ENCODE data around the gene MS4A5.

MS4A5 gene, protein sequence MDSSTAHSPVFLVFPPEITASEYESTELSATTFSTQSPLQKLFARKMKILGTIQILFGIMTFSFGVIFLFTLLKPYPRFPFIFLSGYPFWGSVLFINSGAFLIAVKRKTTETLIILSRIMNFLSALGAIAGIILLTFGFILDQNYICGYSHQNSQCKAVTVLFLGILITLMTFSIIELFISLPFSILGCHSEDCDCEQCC

DNA sequence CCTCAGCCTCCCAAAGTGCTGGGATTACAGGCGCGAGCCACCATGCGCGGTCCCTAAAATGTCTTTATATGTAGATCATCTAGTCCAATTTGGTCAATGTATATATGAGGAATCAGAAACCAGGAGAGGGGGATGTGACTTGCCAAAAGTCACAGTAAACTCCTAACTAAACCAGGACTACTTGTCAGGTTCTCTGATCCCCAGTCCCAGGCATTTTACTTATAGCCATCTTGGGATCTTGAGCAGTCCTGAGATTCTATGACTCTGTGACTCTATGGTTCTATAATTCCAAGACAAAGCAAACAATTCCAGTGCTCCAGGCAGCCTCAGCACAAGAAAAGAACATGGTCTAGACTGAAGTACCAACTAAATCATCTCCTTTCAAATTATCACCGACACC lies at the start of gene MS4A5:
TSS of gene MS4A5 (plus strand) at position 301 of the 400 bp plus-strand sequence. CDS start 103 bp downstream, outside the sequence.
- Histone ChIP-seq H3K4me1 (ENCODE audit: control insufficient read depth, insufficient read depth, low read length) (no peaks in the 10 kb centered on the region), H3K27me3 (ENCODE audit: control insufficient read depth, insufficient read depth, low read length) (no peaks in the 10 kb centered on the region), H3K9ac (ENCODE audit: low read depth, low read length) (no peak within 1 kb of the TSS), H3K36me3 (ENCODE audit: control insufficient read depth, insufficient read depth, low read length) (no peaks in the 10 kb centered on the region), H3K4me3 (ENCODE audit: low read depth, low read length) (no peak within 1 kb of the TSS), H3K9me3 (ENCODE audit: control insufficient read depth, insufficient read depth, low read length) (no peaks in the 10 kb centered on the region)

DNA sequence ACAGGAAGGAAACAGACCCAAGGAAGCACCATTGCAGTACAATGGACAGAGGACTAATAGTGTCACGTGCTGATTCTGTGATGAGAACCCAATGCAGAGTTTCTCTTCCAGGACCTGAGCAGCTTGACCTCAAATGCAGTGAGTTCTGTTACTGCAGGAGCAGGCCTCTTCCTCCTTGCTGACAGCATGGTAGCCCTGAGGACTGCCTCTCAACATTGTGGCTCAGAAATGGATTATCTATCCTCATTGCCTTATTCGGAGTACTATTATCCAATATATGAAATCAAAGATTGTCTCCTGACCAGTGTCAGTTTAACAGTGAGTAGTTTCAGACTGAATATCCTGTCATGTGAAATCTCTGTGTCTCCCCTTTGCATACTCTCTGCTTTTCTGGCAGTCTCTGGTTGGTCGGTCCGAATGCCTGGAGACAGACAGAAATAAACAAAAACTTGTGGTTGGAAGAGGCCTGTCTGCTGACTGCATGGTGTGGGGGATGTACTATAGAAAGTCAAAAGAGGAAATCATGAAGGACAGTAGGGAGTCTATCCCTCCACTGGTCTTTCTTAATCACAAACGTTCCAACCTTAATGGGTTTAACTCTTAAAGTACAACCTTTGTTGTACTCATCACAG lies 40.0 kb upstream of the MS4A5 start:
- H3K27me3 ChIP-seq (ENCODE audit: control insufficient read depth, insufficient read depth, low read length) = no peaks in the 10 kb centered on the region
- H3K36me3 ChIP-seq (ENCODE audit: control insufficient read depth, insufficient read depth, low read length) = no peaks in the 10 kb centered on the region
- no peaks in the 10 kb centered on the region for H3K4me1 ChIP-seq (ENCODE audit: control insufficient read depth, insufficient read depth, low read length)
- no peak overlapping the region for H3K9ac ChIP-seq (ENCODE audit: low read depth, low read length)
- H3K9me3 ChIP-seq (ENCODE audit: control insufficient read depth, insufficient read depth, low read length) = no peaks in the 10 kb centered on the region
- no peak overlapping the region for H3K4me3 ChIP-seq (ENCODE audit: low read depth, low read length)

DNA sequence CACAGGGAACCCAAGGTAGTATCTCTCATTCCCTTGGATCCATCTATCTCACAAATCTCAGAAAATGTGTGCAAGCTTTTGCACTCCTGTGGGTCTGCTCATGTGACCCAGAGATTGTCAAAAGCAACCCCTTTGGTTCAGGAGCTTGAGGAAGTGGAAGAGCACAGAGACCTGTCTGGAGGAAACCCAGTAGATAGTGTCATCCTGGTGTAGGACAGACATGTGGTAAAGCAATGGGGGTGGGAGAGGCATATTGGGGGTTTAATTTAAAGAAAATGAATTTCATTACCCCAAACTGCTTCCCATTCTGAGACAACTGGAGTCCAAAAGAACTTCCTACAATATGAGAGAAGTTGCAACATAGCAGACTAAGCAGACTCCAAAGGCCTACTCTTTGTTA lies 39.0 kb upstream of the MS4A5 start:
- no peaks in the 10 kb centered on the region for H3K36me3 ChIP-seq (ENCODE audit: control insufficient read depth, insufficient read depth, low read length)
- H3K9ac ChIP-seq (ENCODE audit: low read depth, low read length) = no peak overlapping the region
- H3K9me3 ChIP-seq (ENCODE audit: control insufficient read depth, insufficient read depth, low read length) = no peaks in the 10 kb centered on the region
- H3K4me1 ChIP-seq (ENCODE audit: control insufficient read depth, insufficient read depth, low read length) = no peaks in the 10 kb centered on the region
- no peaks in the 10 kb centered on the region for H3K27me3 ChIP-seq (ENCODE audit: control insufficient read depth, insufficient read depth, low read length)
- H3K4me3 ChIP-seq (ENCODE audit: low read depth, low read length) = no peak overlapping the region

DNA sequence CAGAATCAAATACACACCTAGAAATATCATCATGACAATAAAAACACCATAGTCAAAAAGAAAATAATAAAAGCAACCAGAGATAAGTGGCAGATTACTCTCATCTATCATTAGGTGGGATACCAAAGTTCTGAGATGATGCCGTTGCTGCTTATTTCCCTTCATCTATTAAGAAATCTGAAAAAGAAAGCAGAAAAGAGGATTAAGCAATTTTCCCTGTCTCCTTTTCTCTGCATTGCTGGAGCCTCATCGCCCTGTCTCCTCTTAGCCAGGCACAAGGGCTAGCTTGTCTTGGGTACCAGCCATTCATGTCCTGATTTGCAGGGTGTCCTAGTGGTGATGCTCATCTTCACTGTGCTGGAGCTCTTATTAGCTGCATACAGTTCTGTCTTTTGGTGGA lies 37.0 kb upstream of the MS4A5 start:
- Histone ChIP-seq H3K9me3 (ENCODE audit: control insufficient read depth, insufficient read depth, low read length) (no peaks in the 10 kb centered on the region), H3K27me3 (ENCODE audit: control insufficient read depth, insufficient read depth, low read length) (no peaks in the 10 kb centered on the region), H3K36me3 (ENCODE audit: control insufficient read depth, insufficient read depth, low read length) (no peaks in the 10 kb centered on the region), H3K4me1 (ENCODE audit: control insufficient read depth, insufficient read depth, low read length) (no peaks in the 10 kb centered on the region), H3K4me3 (ENCODE audit: low read depth, low read length) (no peak overlapping the region), H3K9ac (ENCODE audit: low read depth, low read length) (no peak overlapping the region)

DNA sequence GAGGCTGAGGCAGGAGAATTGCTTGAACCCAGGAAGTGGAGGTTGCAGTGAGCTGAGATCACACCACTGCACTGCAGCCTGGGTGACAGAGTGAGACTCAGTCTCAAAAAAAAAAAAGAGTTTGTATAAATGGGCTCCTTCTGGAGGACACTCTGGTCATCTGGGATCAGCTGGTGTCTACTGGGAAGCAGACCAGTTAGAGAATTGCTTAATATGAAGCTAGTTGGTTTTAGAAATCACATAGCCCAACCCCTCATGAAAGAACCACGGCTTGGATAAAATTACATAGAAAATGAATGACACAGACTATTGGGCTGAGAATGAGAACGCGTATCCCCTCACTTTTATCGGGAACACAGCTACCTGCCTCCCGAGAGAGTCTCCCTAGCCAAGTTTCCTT lies 36.4 kb upstream of the MS4A5 start:
- no peaks in the 10 kb centered on the region for H3K27me3 ChIP-seq (ENCODE audit: control insufficient read depth, insufficient read depth, low read length)
- H3K36me3 ChIP-seq (ENCODE audit: control insufficient read depth, insufficient read depth, low read length) = no peaks in the 10 kb centered on the region
- no peaks in the 10 kb centered on the region for H3K4me1 ChIP-seq (ENCODE audit: control insufficient read depth, insufficient read depth, low read length)
- H3K9ac ChIP-seq (ENCODE audit: low read depth, low read length) = no peak overlapping the region
- H3K9me3 ChIP-seq (ENCODE audit: control insufficient read depth, insufficient read depth, low read length) = no peaks in the 10 kb centered on the region
- H3K4me3 ChIP-seq (ENCODE audit: low read depth, low read length) = no peak overlapping the region

DNA sequence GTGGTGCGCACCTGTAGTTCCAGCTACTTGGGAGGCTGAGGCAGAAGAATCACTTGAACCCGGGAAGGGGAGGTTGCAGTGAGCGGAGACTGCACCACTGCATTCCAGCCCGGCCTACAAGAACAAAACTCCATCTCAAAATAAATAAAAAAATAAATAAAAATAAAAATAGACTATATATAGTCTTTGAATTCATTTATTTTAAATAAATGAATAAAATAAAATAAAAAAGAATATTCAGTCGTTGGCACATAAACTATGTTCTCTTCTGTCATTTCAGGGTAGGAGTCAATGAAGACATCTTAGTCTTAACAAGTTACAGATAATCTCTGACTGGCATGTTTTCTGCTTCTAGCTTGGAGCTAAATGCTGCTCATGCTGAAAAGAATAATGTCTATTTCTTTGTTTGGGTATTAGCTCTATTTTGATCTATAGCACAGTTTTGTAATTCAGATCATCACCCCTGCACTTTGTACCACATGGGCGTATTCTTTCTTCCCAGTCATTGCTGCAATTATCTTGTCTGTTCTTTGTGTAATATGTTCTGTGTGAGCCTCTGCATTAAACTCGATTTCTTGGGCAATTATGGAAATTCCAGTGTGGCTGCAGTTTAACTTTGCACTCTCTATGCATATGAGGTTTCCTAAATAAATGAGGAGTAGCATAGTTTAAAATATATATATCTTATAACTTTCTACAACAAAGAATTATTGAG lies 34.5 kb upstream of the MS4A5 start:
- Histone ChIP-seq H3K9me3 (ENCODE audit: control insufficient read depth, insufficient read depth, low read length) (no peaks in the 10 kb centered on the region), H3K9ac (ENCODE audit: low read depth, low read length) (no peak overlapping the region), H3K36me3 (ENCODE audit: control insufficient read depth, insufficient read depth, low read length) (no peaks in the 10 kb centered on the region), H3K4me1 (ENCODE audit: control insufficient read depth, insufficient read depth, low read length) (no peaks in the 10 kb centered on the region), H3K27me3 (ENCODE audit: control insufficient read depth, insufficient read depth, low read length) (no peaks in the 10 kb centered on the region), H3K4me3 (ENCODE audit: low read depth, low read length) (no peak overlapping the region)

DNA sequence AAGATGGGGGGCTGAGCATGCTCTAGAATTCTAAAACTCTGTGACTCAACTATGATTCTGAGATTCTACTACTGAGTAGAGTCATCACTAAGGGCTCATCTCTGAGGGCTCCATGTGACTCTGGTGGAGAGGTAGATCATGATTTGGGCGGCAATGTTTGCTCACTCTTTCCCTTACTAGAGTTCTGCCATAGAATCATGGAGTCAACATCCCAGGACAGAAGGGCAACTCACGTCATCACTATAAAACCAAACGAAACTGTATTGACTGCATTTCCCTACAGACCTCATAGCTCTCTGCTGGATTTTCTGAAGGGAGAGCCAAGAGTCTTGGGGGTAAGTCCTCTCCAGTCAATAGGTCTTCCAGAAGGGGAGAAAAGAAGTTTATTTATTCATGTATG lies 33.0 kb upstream of the MS4A5 start, which contains the start of gene MS4A14:
TSS of gene MS4A14 (plus strand) at position 78 of the 400 bp plus-strand sequence. CDS start at position 198, 120 bp downstream.
- Histone ChIP-seq H3K4me1 (ENCODE audit: control insufficient read depth, insufficient read depth, low read length) (no peaks in the 10 kb centered on the region), H3K4me3 (ENCODE audit: low read depth, low read length) (no peak within 1 kb of the TSS), H3K27me3 (ENCODE audit: control insufficient read depth, insufficient read depth, low read length) (no peaks in the 10 kb centered on the region), H3K9ac (ENCODE audit: low read depth, low read length) (no peak within 1 kb of the TSS), H3K9me3 (ENCODE audit: control insufficient read depth, insufficient read depth, low read length) (no peaks in the 10 kb centered on the region), H3K36me3 (ENCODE audit: control insufficient read depth, insufficient read depth, low read length) (no peaks in the 10 kb centered on the region)

DNA sequence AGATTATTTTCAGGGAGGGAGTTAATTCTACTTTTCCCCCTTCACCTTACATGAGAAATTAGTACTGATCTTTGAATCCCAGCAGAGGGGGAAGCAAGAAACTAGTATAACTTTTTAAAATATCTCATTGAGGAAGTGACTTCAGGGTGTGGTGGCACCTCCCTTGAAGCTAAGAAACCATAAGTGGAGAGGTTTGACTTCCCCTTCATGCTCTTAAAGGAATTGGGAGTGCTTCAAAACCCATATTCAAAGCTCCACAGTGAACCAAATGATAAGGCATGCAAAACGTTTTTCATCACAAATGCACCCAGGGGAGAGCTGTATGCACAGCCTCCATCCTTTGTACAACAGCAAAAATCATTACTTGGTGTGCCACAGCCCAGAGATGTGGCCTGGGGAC lies 32.6 kb upstream of the MS4A5 start:
- Histone ChIP-seq H3K9me3 (ENCODE audit: control insufficient read depth, insufficient read depth, low read length) (no peaks in the 10 kb centered on the region), H3K4me1 (ENCODE audit: control insufficient read depth, insufficient read depth, low read length) (no peaks in the 10 kb centered on the region), H3K27me3 (ENCODE audit: control insufficient read depth, insufficient read depth, low read length) (no peaks in the 10 kb centered on the region), H3K4me3 (ENCODE audit: low read depth, low read length) (no peak overlapping the region), H3K9ac (ENCODE audit: low read depth, low read length) (no peak overlapping the region), H3K36me3 (ENCODE audit: control insufficient read depth, insufficient read depth, low read length) (no peaks in the 10 kb centered on the region)

DNA sequence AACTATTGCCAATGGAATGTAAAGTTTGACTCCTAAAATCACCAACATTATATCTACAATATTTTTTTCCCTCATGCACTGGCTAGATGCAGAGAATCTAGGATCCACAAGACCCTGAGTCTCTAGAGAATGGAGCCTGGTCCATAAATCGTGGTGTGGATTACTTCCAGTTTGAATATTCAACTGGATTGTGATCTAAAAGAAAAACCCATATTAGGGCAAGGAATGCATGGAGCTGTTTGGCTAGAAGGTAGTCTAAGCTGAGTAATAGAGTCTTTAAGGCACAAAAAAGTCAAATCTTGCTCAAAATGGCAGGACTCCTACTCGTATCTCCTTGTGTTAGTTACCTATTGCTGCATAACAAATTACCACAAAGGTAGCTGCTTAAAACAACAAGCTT lies 9.4 kb upstream of the MS4A5 start:
- Histone ChIP-seq H3K36me3 (ENCODE audit: control insufficient read depth, insufficient read depth, low read length) (no peaks in the 10 kb centered on the region), H3K4me3 (ENCODE audit: low read depth, low read length) (no peak overlapping the region), H3K9ac (ENCODE audit: low read depth, low read length) (no peak overlapping the region), H3K9me3 (ENCODE audit: control insufficient read depth, insufficient read depth, low read length) (no peaks in the 10 kb centered on the region), H3K27me3 (ENCODE audit: control insufficient read depth, insufficient read depth, low read length) (no peaks in the 10 kb centered on the region), H3K4me1 (ENCODE audit: control insufficient read depth, insufficient read depth, low read length) (no peaks in the 10 kb centered on the region)

DNA sequence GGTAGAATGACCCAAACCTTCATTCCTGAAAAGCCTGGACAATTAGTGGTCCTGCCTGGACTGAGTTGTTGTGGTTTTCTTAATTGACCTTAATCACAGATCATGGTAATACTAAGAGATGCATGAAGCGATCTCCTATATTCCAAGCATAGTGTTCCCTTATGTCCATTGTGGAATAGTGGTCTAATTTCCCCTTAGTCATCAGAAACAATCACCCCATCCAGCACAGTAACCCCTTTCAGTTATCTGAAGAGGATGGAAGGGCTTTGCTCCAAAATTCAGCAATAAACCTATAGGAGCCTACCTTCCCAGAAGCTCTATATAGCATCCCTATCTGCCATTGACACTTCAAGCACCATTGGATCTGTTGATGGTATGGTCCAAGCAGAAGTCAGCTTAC lies 6.8 kb upstream of the MS4A5 start:
- no peaks in the 10 kb centered on the region for H3K4me1 ChIP-seq (ENCODE audit: control insufficient read depth, insufficient read depth, low read length)
- no peak overlapping the region for H3K4me3 ChIP-seq (ENCODE audit: low read depth, low read length)
- H3K36me3 ChIP-seq (ENCODE audit: control insufficient read depth, insufficient read depth, low read length) = no peaks in the 10 kb centered on the region
- H3K9ac ChIP-seq (ENCODE audit: low read depth, low read length) = no peak overlapping the region
- H3K27me3 ChIP-seq (ENCODE audit: control insufficient read depth, insufficient read depth, low read length) = no peaks in the 10 kb centered on the region
- no peaks in the 10 kb centered on the region for H3K9me3 ChIP-seq (ENCODE audit: control insufficient read depth, insufficient read depth, low read length)

DNA sequence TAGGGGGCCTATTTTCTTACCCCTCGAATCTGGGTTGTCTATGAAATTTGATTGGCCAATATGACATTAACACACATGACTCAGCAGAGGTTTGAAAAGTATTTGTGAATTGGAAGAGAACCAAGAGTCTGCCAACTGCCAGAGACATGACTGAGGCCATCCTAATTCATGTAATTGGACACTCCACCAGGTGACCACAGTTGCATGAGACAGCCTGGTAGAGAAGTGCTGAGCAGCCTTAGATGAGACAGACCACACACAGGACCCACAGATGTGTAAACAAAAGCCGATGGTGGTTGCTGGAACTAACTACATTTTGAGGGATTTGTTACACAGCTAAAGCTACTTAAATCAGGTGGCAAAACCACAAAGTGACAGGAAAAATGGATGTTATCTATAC lies 855 bp upstream of the MS4A5 start:
- H3K9me3 ChIP-seq (ENCODE audit: control insufficient read depth, insufficient read depth, low read length) = no peaks in the 10 kb centered on the region
- no peak overlapping the region for H3K9ac ChIP-seq (ENCODE audit: low read depth, low read length)
- H3K4me3 ChIP-seq (ENCODE audit: low read depth, low read length) = no peak overlapping the region
- no peaks in the 10 kb centered on the region for H3K36me3 ChIP-seq (ENCODE audit: control insufficient read depth, insufficient read depth, low read length)
- no peaks in the 10 kb centered on the region for H3K4me1 ChIP-seq (ENCODE audit: control insufficient read depth, insufficient read depth, low read length)
- H3K27me3 ChIP-seq (ENCODE audit: control insufficient read depth, insufficient read depth, low read length) = no peaks in the 10 kb centered on the region

DNA sequence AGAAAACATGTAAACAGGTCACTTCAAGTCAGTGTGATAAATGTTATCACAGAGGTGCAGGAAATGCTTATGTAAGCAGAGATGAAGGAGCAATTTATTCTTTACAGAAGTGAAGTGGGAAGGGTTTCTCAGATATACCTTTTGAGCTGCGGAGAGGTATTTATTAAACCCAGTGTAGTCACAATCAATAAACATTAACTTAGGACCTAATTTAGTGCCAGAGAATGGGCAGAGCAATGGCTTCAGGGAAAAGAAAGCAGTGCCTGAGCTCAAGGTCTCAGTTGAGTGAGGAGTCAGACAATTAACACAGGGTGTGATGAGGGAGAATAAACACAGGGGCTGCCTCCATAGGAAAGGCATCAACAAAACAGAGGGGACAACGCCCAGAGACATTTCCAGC lies 1.9 kb downstream of the MS4A5 start:
- Histone ChIP-seq H3K4me3 (ENCODE audit: low read depth, low read length) (no peak overlapping the region), H3K36me3 (ENCODE audit: control insufficient read depth, insufficient read depth, low read length) (no peaks in the 10 kb centered on the region), H3K27me3 (ENCODE audit: control insufficient read depth, insufficient read depth, low read length) (no peaks in the 10 kb centered on the region), H3K4me1 (ENCODE audit: control insufficient read depth, insufficient read depth, low read length) (no peaks in the 10 kb centered on the region), H3K9ac (ENCODE audit: low read depth, low read length) (no peak overlapping the region), H3K9me3 (ENCODE audit: control insufficient read depth, insufficient read depth, low read length) (no peaks in the 10 kb centered on the region)

Data from iPS-15b (cell line).